DLD1 (cell line): ENCODE results near the gene DDI2.
"Not testable (repeated sequence)": the region's sequence is repeated elsewhere in the genome, so short reads cannot be mapped to it uniquely, and the experiment has no call there.

ENCODE experiments used
- in situ Hi-C: cut with HindIII; loops from 2 replicates; pipeline ENCODE4 v1.10.0; 2017; ENCODE audit warnings: low sequenced_read_pairs

Gene DDI2

DNA sequence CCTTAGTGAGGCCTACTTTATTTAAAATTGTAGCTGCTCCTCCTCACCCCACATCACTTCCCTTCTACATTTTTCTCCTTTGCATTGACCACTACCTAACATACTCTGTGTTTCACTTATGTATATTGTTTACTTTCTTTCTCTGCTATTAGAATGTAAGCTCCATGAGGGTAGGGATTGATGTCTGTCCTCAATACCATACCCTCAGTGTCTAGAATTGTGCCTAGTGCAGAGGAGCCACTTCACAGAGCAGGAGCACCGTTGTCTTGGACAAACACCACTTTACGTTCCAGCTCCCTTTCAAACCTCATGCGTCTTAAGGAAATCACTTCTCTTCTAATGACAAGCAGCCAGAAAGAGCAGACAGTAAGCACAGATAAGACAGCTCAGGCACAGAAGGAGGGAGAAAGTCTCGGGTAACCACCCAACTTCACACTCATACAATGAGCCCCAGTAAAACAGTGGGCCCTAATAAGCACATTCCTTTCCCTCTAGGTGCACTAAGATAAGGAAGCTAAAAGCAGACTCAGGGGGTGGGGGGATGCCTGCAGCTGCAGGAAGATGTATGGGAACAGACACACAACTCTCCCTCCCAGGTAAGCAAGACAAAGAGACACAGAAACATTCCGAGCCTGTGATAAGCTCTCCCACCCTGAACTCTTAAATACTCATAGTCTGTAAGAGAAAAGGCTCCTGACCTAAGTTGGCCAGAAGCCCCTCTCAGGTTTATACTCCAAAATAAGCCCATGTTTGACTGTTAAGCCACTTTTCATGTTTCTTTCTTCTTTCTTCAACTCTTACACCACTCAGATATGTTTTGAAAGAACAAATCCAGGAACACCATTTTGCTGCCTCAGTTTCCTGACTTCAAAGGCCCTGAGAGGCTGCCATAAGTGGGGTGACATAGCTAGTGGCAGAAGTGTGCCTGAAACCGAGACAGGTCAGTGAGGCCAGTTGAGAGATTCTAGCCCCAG, 59.7 kb downstream of the DDI2 start:
- in situ Hi-C loops: no loop called here

GRCh38 chr1:15678578-15678977, 61.3 kb downstream of the DDI2 start:
- in situ Hi-C loops: no loop called here

DNA sequence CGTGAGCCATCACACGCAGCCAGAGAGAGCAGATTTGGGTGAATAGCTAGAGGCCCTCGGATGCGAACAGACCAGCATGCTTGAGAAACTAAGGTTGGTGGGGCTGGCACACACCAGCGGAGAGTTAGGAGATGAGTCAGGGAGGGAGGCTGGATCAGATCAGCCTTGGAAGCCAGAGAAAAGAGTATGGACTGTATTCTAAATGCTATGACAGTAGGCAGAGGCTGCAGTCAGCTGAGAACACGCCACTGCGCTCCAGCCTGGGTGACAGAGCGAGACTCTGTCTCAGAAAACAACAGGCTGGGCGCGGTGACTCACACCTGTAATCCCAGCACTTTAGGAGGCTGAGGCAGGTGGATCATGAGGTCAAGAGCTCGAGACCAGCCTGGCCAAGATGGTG, 62.9 kb downstream of the DDI2 start:
- in situ Hi-C loops: no loop called here

- in situ Hi-C loops: no loop called here
These were observed 63.5 kb downstream of the DDI2 start for GRCh38 chr1:15680561-15681348.

DNA sequence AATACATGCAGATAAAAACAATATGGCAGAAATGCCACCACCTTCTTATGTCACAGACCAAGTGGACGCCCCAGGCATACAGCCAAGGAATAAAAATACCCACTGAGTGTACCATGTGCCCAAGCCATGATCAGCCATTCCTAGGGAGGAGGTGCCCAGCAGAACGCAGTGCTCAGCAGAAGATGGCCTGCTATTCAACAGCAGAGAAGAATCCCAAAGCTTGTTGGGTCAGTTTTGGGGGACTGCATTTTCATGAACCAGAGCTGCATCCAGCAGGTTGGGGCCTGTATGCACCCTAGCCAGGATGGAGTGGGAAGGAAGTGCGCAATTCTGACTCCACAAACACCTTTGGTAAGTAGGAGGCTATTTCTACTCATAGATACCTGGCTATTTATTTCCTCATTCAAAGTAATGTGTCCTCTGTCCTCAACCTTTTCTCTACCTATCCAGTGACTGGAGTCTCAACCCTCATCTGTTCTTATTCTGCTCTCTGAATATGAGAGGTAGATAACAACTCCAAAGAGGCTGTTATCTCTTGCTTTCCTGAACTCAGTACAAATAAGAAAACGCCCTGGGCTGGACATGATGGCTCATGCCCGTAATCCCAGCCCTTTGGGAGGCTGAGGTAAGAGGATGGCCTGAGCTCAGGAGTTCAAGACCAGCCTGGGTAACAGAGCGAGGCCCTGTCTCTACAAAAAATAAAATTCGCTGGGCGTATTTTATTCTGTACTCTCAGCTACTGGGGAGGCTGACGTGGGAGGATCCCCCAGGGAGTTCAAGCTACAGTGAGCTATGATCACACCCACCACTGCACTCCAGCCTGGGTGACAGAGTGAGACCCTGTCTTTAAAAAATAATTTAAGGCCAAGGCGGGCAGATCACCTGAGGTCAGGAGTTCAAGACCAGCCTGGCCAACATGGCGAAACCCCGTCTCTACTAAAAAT, 64.4 kb downstream of the DDI2 start:
- in situ Hi-C loops: no loop called here

GRCh38 chr1:15682936-15683341, 65.7 kb downstream of the DDI2 start:
- in situ Hi-C loops: no loop called here

- in situ Hi-C loops: no loop called here
These were observed 66.2 kb downstream of the DDI2 start for GRCh38 chr1:15683345-15684039.

DNA sequence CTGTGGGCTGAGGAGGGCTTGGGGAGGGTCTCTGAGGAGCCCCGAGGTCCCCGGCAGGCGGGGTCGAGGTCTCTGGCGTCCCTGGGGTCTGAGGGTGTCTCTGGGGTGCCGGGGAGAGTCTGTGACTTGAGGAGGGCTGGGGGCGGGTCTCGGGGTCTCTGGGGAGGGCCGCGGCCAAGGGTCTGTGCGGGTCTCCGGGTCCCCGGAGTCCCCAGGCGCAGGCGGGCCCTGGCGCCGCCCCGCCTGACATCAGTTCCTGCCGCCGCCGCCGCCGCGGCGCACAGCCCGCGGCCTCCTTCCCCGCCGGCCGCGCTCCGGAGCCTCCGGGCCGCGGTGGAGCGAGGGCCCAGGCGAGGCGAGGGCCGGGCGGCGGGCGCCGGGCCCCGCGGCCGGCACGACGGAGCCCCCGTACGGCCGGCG, 66.8 kb downstream of the DDI2 start, which contains the start of gene PLEKHM2:
PLEKHM2 (plus strand) TSS at position 279 of the 420 bp plus-strand sequence. CDS start 239 bp downstream, outside the sequence.
- in situ Hi-C loops: no loop called here

DNA sequence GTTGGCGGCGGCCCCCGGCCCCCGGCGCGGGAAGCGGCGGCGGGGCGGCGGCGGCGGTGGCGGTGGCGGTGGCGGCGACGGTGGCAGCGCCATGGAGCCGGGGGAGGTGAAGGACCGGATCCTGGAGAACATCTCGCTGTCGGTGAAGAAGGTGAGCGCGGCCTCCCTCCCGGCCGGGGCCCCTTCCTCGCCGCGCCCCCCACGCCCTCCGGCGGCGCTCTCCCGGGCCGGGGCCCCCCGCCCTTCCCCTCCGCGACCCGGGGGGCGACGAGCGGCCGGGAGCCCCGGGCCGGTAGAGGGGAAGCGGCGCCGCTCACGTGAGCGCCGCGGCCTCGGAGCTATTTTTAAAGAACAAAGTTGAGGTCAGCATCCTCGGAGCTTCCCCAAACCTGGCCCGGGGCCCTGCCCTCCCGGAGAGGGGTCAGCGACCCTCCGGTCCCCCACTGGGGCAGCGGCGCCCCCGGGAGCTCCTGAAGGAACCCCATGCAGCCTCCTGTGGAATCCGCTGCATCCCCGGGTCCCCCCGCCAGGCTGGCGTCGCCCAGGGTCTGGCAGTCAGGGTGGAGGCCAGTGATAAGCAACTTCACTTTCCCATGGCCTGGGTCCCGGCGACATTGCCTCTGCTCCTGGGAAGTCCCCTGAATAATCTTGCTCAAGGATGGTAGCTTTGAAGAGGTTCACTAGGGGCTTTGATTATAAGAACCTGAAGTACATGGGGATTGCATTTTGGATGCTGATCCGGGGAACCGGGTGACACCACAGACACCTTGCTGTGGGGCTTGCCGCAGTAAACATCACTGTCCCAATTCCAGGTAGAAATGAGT, 67.4 kb downstream of the DDI2 start:
- in situ Hi-C loops: no loop called here

DNA sequence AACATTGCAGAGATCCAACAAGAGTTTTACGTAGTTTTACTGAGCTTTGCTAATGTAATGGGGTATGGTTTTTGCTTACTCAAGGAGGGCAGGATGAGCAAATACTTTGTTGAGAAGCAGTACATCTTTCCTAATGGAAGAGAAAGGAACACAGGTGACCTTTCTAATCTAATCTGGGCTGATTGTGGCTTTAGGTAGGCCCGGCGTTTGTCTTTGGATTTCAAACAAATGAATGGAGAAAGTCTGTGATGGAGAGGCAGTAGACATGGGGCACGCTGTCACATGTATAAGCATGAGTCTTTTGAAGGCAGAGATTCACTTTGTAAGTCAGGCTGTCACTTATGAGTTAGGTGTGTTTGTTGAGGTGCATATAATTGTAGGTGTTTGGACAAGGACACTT, 68.6 kb downstream of the DDI2 start:
- in situ Hi-C loops: no loop called here

GRCh38 chr1:15687446-15687845, 70.2 kb downstream of the DDI2 start:
- in situ Hi-C loops: no loop called here

GRCh38 chr1:15690317-15690716, 73.1 kb downstream of the DDI2 start:
- in situ Hi-C loops: no loop called here

GRCh38 chr1:15691434-15692032, 74.3 kb downstream of the DDI2 start:
- in situ Hi-C loops: no loop called here

- in situ Hi-C loops: no loop called here
These were observed 74.9 kb downstream of the DDI2 start for GRCh38 chr1:15692121-15692682.

DNA sequence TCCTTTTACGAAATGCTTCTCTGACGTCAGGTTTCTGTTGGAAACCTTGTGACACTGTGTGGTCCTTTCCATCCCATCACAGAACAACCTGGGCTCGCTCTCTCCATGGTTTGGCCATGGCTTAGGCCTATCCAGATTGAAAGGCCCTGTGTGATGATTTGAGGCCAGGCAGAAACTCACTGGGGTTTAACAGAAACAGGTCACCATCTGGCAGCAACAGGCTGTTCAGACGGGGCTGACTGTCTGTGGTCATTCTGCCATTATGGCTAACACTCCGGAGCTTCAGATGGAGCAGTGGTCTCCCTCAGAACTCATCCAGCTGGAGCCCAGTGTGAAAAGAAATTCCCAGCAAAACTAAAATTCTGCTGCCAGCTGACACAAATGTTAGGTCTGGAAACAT, 76.1 kb downstream of the DDI2 start:
- in situ Hi-C loops: no loop called here

GRCh38 chr1:15696956-15697521, 79.8 kb downstream of the DDI2 start:
- in situ Hi-C loops: no loop called here

GRCh38 chr1:15698201-15698600, 80.9 kb downstream of the DDI2 start:
- in situ Hi-C loops: no loop called here

- in situ Hi-C loops: not testable (repeated sequence)
These were observed 82.1 kb downstream of the DDI2 start for GRCh38 chr1:15699321-15699720.
